CD4-positive, alpha-beta T cell (primary cell): ENCODE data around the gene DCP1A. TPM values are rescaled to one million over a fixed set of nuclear protein-coding genes. Genes with fewer than 3 reads are reported as not detected.

Experiments
- ATAC-seq: fragments of 200-7000 bp; cut with Tn5 transposase; one replicate; pipeline ENCODE4 v1.10.0; 2022; ENCODE audit warnings: mild to moderate bottlenecking; ENCODE audit not compliant: poor library complexity
- CTCF ChIA-PET: fragments of 350-600 bp; sonication (Branson Sonifier 250); formaldehyde crosslinking; loops from one replicate; lab custom pipeline; 2021; ENCODE audit warnings: antibody characterized with exemption, inconsistent platforms; lab: Charles Lee
- POLR2A ChIA-PET: fragments of 350-600 bp; sonication (Branson Sonifier 250); formaldehyde crosslinking; loops from one replicate; lab custom pipeline; 2021; ENCODE audit warnings: antibody characterized with exemption, inconsistent platforms; lab: Charles Lee
- DNase-seq, 14 experiments: peaks; one replicate each; pipeline ENCODE4 v3.0.0-alpha.2; 2013 to 2020; ENCODE audit warnings: mixed read lengths in 2 of 14
- H3K27ac ChIP-seq, 2 donors: one replicate each; pipeline versions ENCODE4 v1.5.1 to v1.7.0; 2013; ENCODE audit warnings: low read length in 2 of 2, low read depth in 1 of 2, mild to moderate bottlenecking in 1 of 2
- H3K27me3 ChIP-seq, 2 experiments: 1 replicate in 1 of 2; 2 replicates in 1 of 2; pipeline versions ENCODE4 v1.6.1 to v1.7.0; 2013; ENCODE audit warnings: low read length in 2 of 2, control low read depth in 1 of 2, mild to moderate bottlenecking in 1 of 2, moderate library complexity in 1 of 2; ENCODE audit not compliant: insufficient read depth in 2 of 2, control insufficient read depth in 1 of 2
- H3K36me3 ChIP-seq: one replicate; pipeline ENCODE4 v1.6.1; 2013; ENCODE audit warnings: low read length, control low read depth; ENCODE audit not compliant: insufficient read depth
- H3K4me1 ChIP-seq: one replicate; pipeline ENCODE4 v1.6.1; 2013; ENCODE audit warnings: low read length, control low read depth; ENCODE audit not compliant: insufficient read depth
- H3K4me3 ChIP-seq: one replicate; pipeline ENCODE4 v1.5.1; 2013; ENCODE audit warnings: mild to moderate bottlenecking, low read length, moderate library complexity
- H3K9me3 ChIP-seq, 2 experiments: 1 replicate in 1 of 2; 2 replicates in 1 of 2; pipeline versions ENCODE4 v1.6.1 to v1.7.0; 2013; ENCODE audit warnings: low read length in 2 of 2, mild to moderate bottlenecking in 2 of 2, control low read depth in 1 of 2, moderate library complexity in 1 of 2; ENCODE audit not compliant: control insufficient read depth in 1 of 2, insufficient read depth in 1 of 2
- H3K27ac Mint-ChIP-seq: one replicate; pipeline ENCODE4 v1.8.0; 2020; ENCODE audit warnings: mixed read lengths
- H3K27me3 Mint-ChIP-seq: one replicate; pipeline ENCODE4 v1.8.0; 2021; ENCODE audit warnings: mixed read lengths
- H3K36me3 Mint-ChIP-seq: one replicate; pipeline ENCODE4 v1.8.0; 2021; ENCODE audit warnings: low read depth, mixed read lengths
- H3K4me1 Mint-ChIP-seq: one replicate; pipeline ENCODE4 v1.8.0; 2021; ENCODE audit warnings: low read depth, mixed read lengths
- H3K4me3 Mint-ChIP-seq: one replicate; pipeline ENCODE4 v1.8.0; 2020; ENCODE audit warnings: mild to moderate bottlenecking, mixed read lengths
- H3K9me3 Mint-ChIP-seq: one replicate; pipeline ENCODE4 v1.8.0; 2020; ENCODE audit warnings: mixed read lengths
- CTCF ChIP-seq: fragments of 200-600 bp; IDR thresholded peaks from one replicate; pipeline ENCODE4 v1.8.0; 2022; ENCODE audit warnings: antibody characterized with exemption, mild to moderate bottlenecking
- intact Hi-C, 2 experiments: fragments of 100-400 bp; cut with DNase I in 1 of 2; cut with micrococcal nuclease in 1 of 2; formaldehyde crosslinking; loops; one replicate each; pipeline versions ENCODE4 v1.15.1 to v1.9.0; 2023 to 2025; cut with DNase I, micrococcal nuclease
- total RNA-seq, 174 experiments: library from RNA in 2 of 174; stranded (reverse) in 2 of 174; gene quantifications; one replicate each; pipeline ENCODE4 v1.2.3 and lab custom pipeline; 2021 to 2026

Gene DCP1A
- total RNA-seq, 2 experiments from 2014 or later: 58.9 to 60.1 TPM

- Mint-ChIP-seq H3K4me1 (no peaks in the 10 kb centered on the region), H3K27ac (no peak overlapping the region), H3K36me3 (peaks cover 73% of the 10 kb centered on the region), H3K4me3 (no peak overlapping the region), H3K9me3 (no peaks in the 10 kb centered on the region), H3K27me3 (no peaks in the 10 kb centered on the region)
- ChIA-PET POLR2A (no interaction called here), CTCF (no interaction called here)
- ATAC-seq: no peak
- Histone ChIP-seq H3K27me3 (no peaks in the 10 kb centered on the region), H3K9me3 (no peaks in the 10 kb centered on the region), H3K4me3 (no peak overlapping the region), H3K4me1 (peaks cover 19% of the 10 kb centered on the region), H3K36me3 (peaks cover 78% of the 10 kb centered on the region), H3K27ac (no peak overlapping the region)
- intact Hi-C loops: no loop called here
- no peak for TF ChIP-seq CTCF
- DNase-seq: no peak
These were observed 108.5 kb downstream of the DCP1A start for GRCh38 chr3:53238886-53239285.

GRCh38 chr3:53238051-53238850 lies 109.1 kb downstream of the DCP1A start:
- Mint-ChIP-seq H3K27me3 (no peaks in the 10 kb centered on the region), H3K27ac (no peak overlapping the region)
- peaks cover 84% of the 10 kb centered on the region for H3K36me3 ChIP-seq

GRCh38 chr3:53236112-53236841 lies 111.1 kb downstream of the DCP1A start:
- no peak for ATAC-seq

More at GRCh38 chr3:53238051-53238850, 109.1 kb downstream of the DCP1A start:
- H3K9me3 ChIP-seq: no peaks in the 10 kb centered on the region
- TF ChIP-seq CTCF: no peak
- DNase-seq (no peak), ATAC-seq (no peak)
- Mint-ChIP-seq H3K36me3 (peaks cover 78% of the 10 kb centered on the region), H3K9me3 (no peaks in the 10 kb centered on the region), H3K4me1 (no peaks in the 10 kb centered on the region), H3K4me3 (no peak overlapping the region)
- H3K27me3 ChIP-seq: no peaks in the 10 kb centered on the region
- POLR2A ChIA-PET: no interaction called here
- intact Hi-C loops: no loop called here
- no peak overlapping the region for H3K27ac ChIP-seq
- no peak overlapping the region for H3K4me3 ChIP-seq
- CTCF ChIA-PET: no interaction called here
- H3K4me1 ChIP-seq: peaks cover 13% of the 10 kb centered on the region

More at GRCh38 chr3:53236112-53236841, 111.1 kb downstream of the DCP1A start:
- Mint-ChIP-seq H3K9me3 (no peaks in the 10 kb centered on the region), H3K27ac (no peak overlapping the region), H3K27me3 (no peaks in the 10 kb centered on the region), H3K4me1 (no peaks in the 10 kb centered on the region), H3K36me3 (peaks cover 83% of the 10 kb centered on the region), H3K4me3 (no peak overlapping the region)
- DNase-seq: peak in 1 of 14 experiments; percentile 14
- H3K27me3 ChIP-seq: no peaks in the 10 kb centered on the region
- H3K36me3 ChIP-seq: peaks cover 91% of the 10 kb centered on the region
- intact Hi-C loops: no loop called here
- TF ChIP-seq CTCF: no peak
- no peaks in the 10 kb centered on the region for H3K9me3 ChIP-seq
- no peak overlapping the region for H3K4me3 ChIP-seq
- POLR2A ChIA-PET: no interaction called here
- CTCF ChIA-PET: no interaction called here
- H3K4me1 ChIP-seq: peaks cover 3% of the 10 kb centered on the region
- no peak overlapping the region for H3K27ac ChIP-seq
